Measurements from ENCODE around the gene THRSP. TPM values are rescaled to one million over a fixed set of nuclear protein-coding genes. Genes with fewer than 3 reads are reported as not detected.

The THRSP gene
- total and polyA plus RNA-seq, 2 experiments from 2014 or later, result not detected

GRCh38 chr11:78071717-78072116 is 8.1 kb downstream of the THRSP start (continued):
- TF ChIP-seq ZNF462 (CRISPR knock-in tag; IDR thresholded peaks at IDR 0.05) (no peak), CTCF (conservative IDR thresholded peaks at IDR 0.05; ENCODE audit: low read depth in 2 of 2) (no peak), NANOG (IDR thresholded peaks at IDR 0.05; ENCODE audit: borderline replicate concordance) (no peak)
- TF ChIP-seq, protein P1, sequence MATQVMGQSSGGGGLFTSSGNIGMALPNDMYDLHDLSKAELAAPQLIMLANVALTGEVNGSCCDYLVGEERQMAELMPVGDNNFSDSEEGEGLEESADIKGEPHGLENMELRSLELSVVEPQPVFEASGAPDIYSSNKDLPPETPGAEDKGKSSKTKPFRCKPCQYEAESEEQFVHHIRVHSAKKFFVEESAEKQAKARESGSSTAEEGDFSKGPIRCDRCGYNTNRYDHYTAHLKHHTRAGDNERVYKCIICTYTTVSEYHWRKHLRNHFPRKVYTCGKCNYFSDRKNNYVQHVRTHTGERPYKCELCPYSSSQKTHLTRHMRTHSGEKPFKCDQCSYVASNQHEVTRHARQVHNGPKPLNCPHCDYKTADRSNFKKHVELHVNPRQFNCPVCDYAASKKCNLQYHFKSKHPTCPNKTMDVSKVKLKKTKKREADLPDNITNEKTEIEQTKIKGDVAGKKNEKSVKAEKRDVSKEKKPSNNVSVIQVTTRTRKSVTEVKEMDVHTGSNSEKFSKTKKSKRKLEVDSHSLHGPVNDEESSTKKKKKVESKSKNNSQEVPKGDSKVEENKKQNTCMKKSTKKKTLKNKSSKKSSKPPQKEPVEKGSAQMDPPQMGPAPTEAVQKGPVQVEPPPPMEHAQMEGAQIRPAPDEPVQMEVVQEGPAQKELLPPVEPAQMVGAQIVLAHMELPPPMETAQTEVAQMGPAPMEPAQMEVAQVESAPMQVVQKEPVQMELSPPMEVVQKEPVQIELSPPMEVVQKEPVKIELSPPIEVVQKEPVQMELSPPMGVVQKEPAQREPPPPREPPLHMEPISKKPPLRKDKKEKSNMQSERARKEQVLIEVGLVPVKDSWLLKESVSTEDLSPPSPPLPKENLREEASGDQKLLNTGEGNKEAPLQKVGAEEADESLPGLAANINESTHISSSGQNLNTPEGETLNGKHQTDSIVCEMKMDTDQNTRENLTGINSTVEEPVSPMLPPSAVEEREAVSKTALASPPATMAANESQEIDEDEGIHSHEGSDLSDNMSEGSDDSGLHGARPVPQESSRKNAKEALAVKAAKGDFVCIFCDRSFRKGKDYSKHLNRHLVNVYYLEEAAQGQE (IDR thresholded peaks at IDR 0.05; ENCODE audit: unreplicated experiment), result no peak
